HEK293 (cell line): ENCODE measurements around the gene HRK.

ENCODE experiments used
- AEBP2 ChIP-seq: fragments of 450-650 bp; formaldehyde crosslinking; IDR thresholded peaks from 2 replicates; pipeline ENCODE4 v1.5.1; 2016; ENCODE audit warnings: missing biosample characterization, missing genetic modification characterization, borderline replicate concordance
- EGR2 ChIP-seq: fragments of 450-650 bp; formaldehyde crosslinking; IDR thresholded peaks from 2 replicates; pipeline ENCODE4 v1.5.1; 2016; ENCODE audit warnings: low read depth, missing biosample characterization, missing genetic modification characterization
- ELK4 ChIP-seq: IDR thresholded peaks from 2 replicates; pipeline ENCODE4 v1.6.1; 2011; ENCODE audit warnings: mild to moderate bottlenecking, low read depth, low read length, borderline replicate concordance
- HIC1 ChIP-seq: fragments of 450-650 bp; formaldehyde crosslinking; IDR thresholded peaks from 2 replicates; pipeline ENCODE4 v1.5.1; 2016; ENCODE audit warnings: missing biosample characterization, missing genetic modification characterization
- HOXA7 ChIP-seq: sonication (generic); formaldehyde crosslinking; IDR thresholded peaks from 2 replicates; pipeline ENCODE4 v1.8.1; 2022; ENCODE audit warnings: missing genetic modification reagents, borderline replicate concordance
- INSM2 ChIP-seq: fragments of 450-650 bp; formaldehyde crosslinking; IDR thresholded peaks from 2 replicates; pipeline ENCODE4 v1.5.1; 2016; ENCODE audit warnings: missing biosample characterization, missing genetic modification characterization
- KLF10 ChIP-seq: fragments of 450-650 bp; IDR thresholded peaks from 2 replicates; pipeline ENCODE4 v1.5.1; 2018; ENCODE audit warnings: missing biosample characterization, mild to moderate bottlenecking, missing genetic modification characterization
- KLF16 ChIP-seq: fragments of 450-650 bp; formaldehyde crosslinking; IDR thresholded peaks from 2 replicates; pipeline ENCODE4 v1.5.1; 2017; ENCODE audit warnings: missing biosample characterization, missing genetic modification characterization
- KLF7 ChIP-seq: fragments of 450-650 bp; formaldehyde crosslinking; IDR thresholded peaks from 2 replicates; pipeline ENCODE4 v1.5.1; 2016; ENCODE audit warnings: missing biosample characterization, missing genetic modification characterization, borderline replicate concordance
- KLF8 ChIP-seq: fragments of 450-650 bp; formaldehyde crosslinking; IDR thresholded peaks from 2 replicates; pipeline ENCODE4 v1.5.1; 2016; ENCODE audit warnings: missing biosample characterization, missing genetic modification characterization
- REPIN1 ChIP-seq: fragments of 450-650 bp; formaldehyde crosslinking; IDR thresholded peaks from 2 replicates; pipeline ENCODE4 v1.5.1; 2017; ENCODE audit warnings: missing biosample characterization, missing genetic modification characterization, low read depth
- ZBTB17 ChIP-seq: fragments of 450-650 bp; formaldehyde crosslinking; IDR thresholded peaks from 2 replicates; pipeline ENCODE4 v1.5.1; 2016; ENCODE audit warnings: missing biosample characterization, missing genetic modification characterization
- ZIC2 ChIP-seq: fragments of 450-650 bp; formaldehyde crosslinking; IDR thresholded peaks from 2 replicates; pipeline ENCODE4 v1.5.1; 2016; ENCODE audit warnings: missing biosample characterization, missing genetic modification characterization
- ZNF121 ChIP-seq: fragments of 450-650 bp; formaldehyde crosslinking; IDR thresholded peaks from 2 replicates; pipeline ENCODE4 v1.5.1; 2016; ENCODE audit warnings: missing biosample characterization, missing genetic modification characterization
- ZNF155 ChIP-seq: fragments of 450-650 bp; formaldehyde crosslinking; IDR thresholded peaks from 2 replicates; pipeline ENCODE4 v1.5.1; 2016; ENCODE audit warnings: missing biosample characterization, missing genetic modification characterization
- ZNF169 ChIP-seq: fragments of 450-650 bp; formaldehyde crosslinking; IDR thresholded peaks from 2 replicates; pipeline ENCODE4 v1.5.1; 2016; ENCODE audit warnings: missing biosample characterization, missing genetic modification characterization
- ZNF18 ChIP-seq: fragments of 450-650 bp; formaldehyde crosslinking; IDR thresholded peaks from 2 replicates; pipeline ENCODE4 v1.5.1; 2016; ENCODE audit warnings: missing biosample characterization, missing genetic modification characterization
- ZNF26 ChIP-seq: fragments of 450-650 bp; formaldehyde crosslinking; IDR thresholded peaks from 2 replicates; pipeline ENCODE4 v1.5.1; 2016; ENCODE audit warnings: missing biosample characterization, missing genetic modification characterization
- ZNF324 ChIP-seq: fragments of 450-650 bp; formaldehyde crosslinking; IDR thresholded peaks from 2 replicates; pipeline ENCODE4 v1.5.1; 2016; ENCODE audit warnings: missing biosample characterization, missing genetic modification characterization
- ZNF335 ChIP-seq: fragments of 450-650 bp; formaldehyde crosslinking; conservative IDR thresholded peaks from 2 replicates; pipeline ENCODE4 v1.5.1; 2016; ENCODE audit warnings: missing biosample characterization, missing genetic modification characterization
- ZNF398 ChIP-seq: fragments of 450-650 bp; formaldehyde crosslinking; IDR thresholded peaks from 2 replicates; pipeline ENCODE4 v1.5.1; 2017; ENCODE audit warnings: missing biosample characterization, missing genetic modification characterization
- ZNF585B ChIP-seq: fragments of 450-650 bp; formaldehyde crosslinking; IDR thresholded peaks from 2 replicates; pipeline ENCODE4 v1.5.1; 2016; ENCODE audit warnings: missing biosample characterization, missing genetic modification characterization
- ZNF677 ChIP-seq: fragments of 450-650 bp; IDR thresholded peaks from 2 replicates; pipeline ENCODE4 v1.5.0; 2018; ENCODE audit warnings: missing biosample characterization, mild to moderate bottlenecking, missing genetic modification characterization, moderate library complexity
- ZNF701 ChIP-seq: fragments of 450-650 bp; formaldehyde crosslinking; IDR thresholded peaks from 2 replicates; pipeline ENCODE4 v1.5.1; 2016; ENCODE audit warnings: missing biosample characterization, missing genetic modification characterization
- ZNF76 ChIP-seq: fragments of 450-650 bp; formaldehyde crosslinking; IDR thresholded peaks from 2 replicates; pipeline ENCODE4; 2016; ENCODE audit warnings: low read depth, missing biosample characterization, missing genetic modification characterization, borderline replicate concordance
- ZNF768 ChIP-seq: fragments of 450-650 bp; formaldehyde crosslinking; IDR thresholded peaks from 2 replicates; pipeline ENCODE4 v1.5.1; 2018; ENCODE audit warnings: missing biosample characterization, mild to moderate bottlenecking, missing genetic modification characterization

The HRK gene

GRCh38 chr12:116916714-116917114, 35.5 kb upstream of the HRK start (continued):
- TF ChIP-seq KLF7 (tag by site-specific recombination) = peak; percentile 92
- peak; percentile 89 for TF ChIP-seq KLF10 (tag by site-specific recombination)
- TF ChIP-seq ZNF121 = 0 out of 2 replicates have a peak, but pooled peaks have one; percentile 18
- TF ChIP-seq KLF8 (tag by site-specific recombination) = peak; percentile 97
- peak; percentile 70; the same call in 1 of the 2 replicates for TF ChIP-seq ZNF76 (tag by site-specific recombination)
- peak; percentile 80 for TF ChIP-seq ZBTB17 (tag by site-specific recombination)
- TF ChIP-seq EGR2 (tag by site-specific recombination) = peak; percentile 77
- no peak for TF ChIP-seq ZNF585B (tag by site-specific recombination)
- TF ChIP-seq ZNF26 (tag by site-specific recombination) = 0 out of 2 replicates have a peak, but pooled peaks have one; percentile 20
- TF ChIP-seq HOXA7 (CRISPR knock-in tag) = no peak
- TF ChIP-seq INSM2 (tag by site-specific recombination) = peak; percentile 91
- TF ChIP-seq ZNF335 (tag by site-specific recombination) = no peak
- TF ChIP-seq ELK4 = no peak
- peak; percentile 97 for TF ChIP-seq ZNF18
- TF ChIP-seq ZIC2 = peak; percentile 56
- no peak for TF ChIP-seq AEBP2 (tag by site-specific recombination)
- peak; percentile 99 for TF ChIP-seq KLF16
- peak; percentile 98; the same call in 1 of the 2 replicates for TF ChIP-seq ZNF155 (tag by site-specific recombination)
- 0 out of 2 replicates have a peak, but pooled peaks have one; percentile 29 for TF ChIP-seq ZNF701
- no peak for TF ChIP-seq ZNF677 (tag by site-specific recombination)
- TF ChIP-seq ZNF169 = peak; percentile 91; the same call in 1 of the 2 replicates
- TF ChIP-seq ZNF768 = no peak
- TF ChIP-seq REPIN1 (tag by site-specific recombination) = no peak
- peak; percentile 97 for TF ChIP-seq ZNF324 (tag by site-specific recombination)
- peak; percentile 97 for TF ChIP-seq ZNF398 (tag by site-specific recombination)
- peak; percentile 92 for TF ChIP-seq HIC1 (tag by site-specific recombination)
